Psoas muscle (tissue), 8 donors: ENCODE data around the gene SMAD2. TPM values are rescaled to one million over a fixed set of nuclear protein-coding genes. Genes with fewer than 3 reads are reported as not detected.

Source experiments
- ATAC-seq, 4 donors: fragments of 200-7000 bp; cut with Tn5 transposase; one replicate each; pipeline ENCODE4 v1.9.1; 2020; ENCODE audit warnings: moderate library complexity in 3 of 4, mild to moderate bottlenecking in 2 of 4
- DNase-seq, 2 donors: peaks; one replicate each; pipeline ENCODE4 v3.0.0-alpha.2; 2020
- H3K27ac ChIP-seq: fragments of 200-600 bp; one replicate; pipeline ENCODE4 v1.8.0; 2022
- H3K27me3 ChIP-seq, 3 donors: fragments of 200-600 bp in 1 of 3; one replicate each; pipeline versions ENCODE4 v1.6.1 to v1.8.0; 2013 to 2022; ENCODE audit warnings: low read length in 2 of 3, mild to moderate bottlenecking in 2 of 3, moderate library complexity in 1 of 3; ENCODE audit not compliant: insufficient read depth in 3 of 3
- H3K36me3 ChIP-seq, 2 donors: fragments of 200-600 bp in 1 of 2; one replicate each; pipeline versions ENCODE4 v1.6.1 to v1.8.0; 2013 to 2022; ENCODE audit warnings: low read depth in 1 of 2, mild to moderate bottlenecking in 1 of 2, moderate library complexity in 1 of 2; ENCODE audit not compliant: insufficient read depth in 1 of 2
- H3K4me1 ChIP-seq: fragments of 200-600 bp; one replicate; pipeline ENCODE4 v1.8.0; 2022
- H3K4me3 ChIP-seq: fragments of 200-600 bp; one replicate; pipeline ENCODE4 v1.8.0; 2022; ENCODE audit warnings: mild to moderate bottlenecking
- H3K9me3 ChIP-seq: fragments of 200-600 bp; one replicate; pipeline ENCODE4 v1.8.0; 2022
- WGBS, 3 donors: extraction: QIAGEN DNeasy Blood & Tissue Kit; methylation state at CpG; one replicate each; pipeline versions ENCODE4 v1.1.6 to v1.1.7; 2013; 5-methylcytosine and 5-hydroxymethylcytosine counted together
- intact Hi-C, 2 donors: fragments of 100-400 bp; cut with DNase I; formaldehyde crosslinking; loops; one replicate each; pipeline versions ENCODE4 v1.11.0 to v1.14.2; 2022
- polyA plus RNA-seq, 3 donors: library from polyadenylated mRNA; stranded (reverse); fragments of 200-250 nt; gene quantifications; one replicate each; pipeline ENCODE4 v1.2.3, GENCODE V29; 2013
- total RNA-seq, 4 donors: library from RNA; stranded (reverse); fragmentation: NEBNext Ultra II Directional in 2 of 4; extraction: Animal tissue kit (Norgen Biotek cat#: 25700) in 2 of 4; gene quantifications; one replicate each; pipeline versions ENCODE4 v1.2.1 to v1.2.4, GENCODE V29; 2021 to 2023
- TF ChIP-seq, protein P1 (sequence below): fragments of 200-600 bp; IDR thresholded peaks from one replicate; pipeline ENCODE4 v1.8.0; 2022; ENCODE audit warnings: antibody characterized with exemption
- donor health status: healthy with polysubstance abuse.
- donor health status: DM: no; HTN: no; CAD: no; lungs with moderate emphysema.
- donor health status: Bipolar disorder and iron deficiency.
- donor health status: healthy.
- donor health status: DM: yes; HTN: yes; CAD: no.
- donor health status: DM: no; HTN: no; CAD: no.
- donor health status: DM: no; HTN: no; CAD: no.
- donor health status: DM: yes; HTN: yes; CAD: no.

The SMAD2 gene
- total and polyA plus RNA-seq, 7 donors, result 28.3 to 76.4 (median 60.1) TPM

DNA sequence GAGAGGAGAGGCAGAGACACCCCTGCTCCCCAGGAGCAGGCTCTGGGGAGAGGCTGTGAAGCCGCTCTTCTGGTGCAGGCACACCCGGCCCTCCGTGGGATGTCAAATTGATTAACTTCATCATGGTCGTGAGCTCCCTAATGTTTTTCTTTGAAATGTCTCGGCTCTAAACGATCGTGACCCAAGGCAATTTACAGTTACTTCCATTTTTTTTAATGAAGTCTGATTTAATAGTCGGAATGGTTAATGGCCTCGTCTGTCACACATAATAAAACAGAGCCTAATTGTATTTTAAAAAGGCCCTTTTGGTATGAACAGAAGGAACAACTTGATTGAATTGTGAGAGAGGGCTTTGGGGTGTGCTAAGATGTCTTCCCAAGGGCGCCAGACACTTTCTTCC lies 130.2 kb downstream of the SMAD2 start:
- Histone ChIP-seq H3K4me1 (no peaks in the 10 kb centered on the region), H3K9me3 (no peaks in the 10 kb centered on the region), H3K27ac (no peak overlapping the region), H3K27me3 (peaks cover 0 to 2% (median 0%) of the 10 kb centered on the region in 3 donors), H3K36me3 (no peaks in the 10 kb centered on the region), H3K4me3 (no peak overlapping the region)
- 47 to 59% (median 48%) methylated on average over 10 of the region's 10 CpGs for WGBS, 3 donors
- TF ChIP-seq, protein P1, sequence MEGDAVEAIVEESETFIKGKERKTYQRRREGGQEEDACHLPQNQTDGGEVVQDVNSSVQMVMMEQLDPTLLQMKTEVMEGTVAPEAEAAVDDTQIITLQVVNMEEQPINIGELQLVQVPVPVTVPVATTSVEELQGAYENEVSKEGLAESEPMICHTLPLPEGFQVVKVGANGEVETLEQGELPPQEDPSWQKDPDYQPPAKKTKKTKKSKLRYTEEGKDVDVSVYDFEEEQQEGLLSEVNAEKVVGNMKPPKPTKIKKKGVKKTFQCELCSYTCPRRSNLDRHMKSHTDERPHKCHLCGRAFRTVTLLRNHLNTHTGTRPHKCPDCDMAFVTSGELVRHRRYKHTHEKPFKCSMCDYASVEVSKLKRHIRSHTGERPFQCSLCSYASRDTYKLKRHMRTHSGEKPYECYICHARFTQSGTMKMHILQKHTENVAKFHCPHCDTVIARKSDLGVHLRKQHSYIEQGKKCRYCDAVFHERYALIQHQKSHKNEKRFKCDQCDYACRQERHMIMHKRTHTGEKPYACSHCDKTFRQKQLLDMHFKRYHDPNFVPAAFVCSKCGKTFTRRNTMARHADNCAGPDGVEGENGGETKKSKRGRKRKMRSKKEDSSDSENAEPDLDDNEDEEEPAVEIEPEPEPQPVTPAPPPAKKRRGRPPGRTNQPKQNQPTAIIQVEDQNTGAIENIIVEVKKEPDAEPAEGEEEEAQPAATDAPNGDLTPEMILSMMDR, result no peak
- no peak for ATAC-seq
- no peak for DNase-seq
- intact Hi-C loops, result no loop called here

DNA sequence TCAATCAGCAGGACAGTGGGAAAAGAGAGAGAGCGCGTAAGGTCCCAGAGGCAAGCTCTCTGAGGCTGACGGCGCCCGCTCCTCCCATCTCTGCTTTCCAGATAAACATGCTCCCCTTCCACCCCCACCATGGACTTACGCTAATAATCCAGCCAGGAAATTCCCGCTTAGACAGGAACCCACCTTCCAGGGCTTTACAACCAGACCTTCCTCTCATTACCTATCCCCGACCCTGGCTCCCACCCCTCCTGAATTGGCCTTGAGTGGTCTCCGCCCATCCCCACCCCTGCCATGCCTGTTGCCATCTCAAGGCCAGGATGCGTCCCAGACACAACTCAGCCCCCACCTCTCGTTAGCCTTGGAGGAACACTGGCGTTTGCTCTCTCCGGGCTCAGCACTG lies 131.1 kb downstream of the SMAD2 start:
- 69 to 82% (median 79%) methylated on average over 13 of the region's 13 CpGs for WGBS, 3 donors
- Histone ChIP-seq H3K27me3 (peaks cover 0 to 2% (median 0%) of the 10 kb centered on the region in 3 donors), H3K36me3 (no peaks in the 10 kb centered on the region), H3K4me3 (no peak overlapping the region), H3K27ac (no peak overlapping the region), H3K4me1 (no peaks in the 10 kb centered on the region), H3K9me3 (no peaks in the 10 kb centered on the region)
- ATAC-seq, result no peak
- DNase-seq, result no peak
- intact Hi-C loops, result no loop called here
- TF ChIP-seq, protein P1, result no peak

DNA sequence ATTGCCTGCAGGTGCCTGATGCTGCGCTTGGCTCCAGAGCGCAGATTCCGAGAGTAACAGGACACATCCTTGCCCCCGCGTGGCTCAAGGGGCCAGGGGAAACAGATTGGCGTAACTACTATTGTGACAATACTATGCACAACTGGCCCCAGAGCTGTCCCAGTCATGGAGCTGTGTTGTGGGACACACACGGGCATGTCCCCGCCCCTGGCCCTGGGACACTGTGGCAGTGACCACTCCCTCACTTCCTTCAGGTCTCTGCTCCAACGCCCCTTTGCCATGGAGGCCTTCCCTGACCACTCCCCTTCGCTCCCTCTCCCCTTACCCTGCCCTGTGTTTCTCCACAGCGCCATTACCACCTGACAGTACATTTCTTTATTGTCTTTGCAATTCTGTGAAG lies 132.1 kb downstream of the SMAD2 start:
- 65 to 75% (median 69%) methylated on average over 10 to 11 of the region's 11 CpGs for WGBS, 3 donors
- Histone ChIP-seq H3K9me3 (no peaks in the 10 kb centered on the region), H3K4me3 (no peak overlapping the region), H3K4me1 (no peaks in the 10 kb centered on the region), H3K27ac (no peak overlapping the region), H3K27me3 (peaks cover 0 to 2% (median 0%) of the 10 kb centered on the region in 3 donors), H3K36me3 (no peaks in the 10 kb centered on the region)
- no peak for ATAC-seq
- TF ChIP-seq, protein P1, result no peak
- no peak for DNase-seq
- intact Hi-C loops, result no loop called here

DNA sequence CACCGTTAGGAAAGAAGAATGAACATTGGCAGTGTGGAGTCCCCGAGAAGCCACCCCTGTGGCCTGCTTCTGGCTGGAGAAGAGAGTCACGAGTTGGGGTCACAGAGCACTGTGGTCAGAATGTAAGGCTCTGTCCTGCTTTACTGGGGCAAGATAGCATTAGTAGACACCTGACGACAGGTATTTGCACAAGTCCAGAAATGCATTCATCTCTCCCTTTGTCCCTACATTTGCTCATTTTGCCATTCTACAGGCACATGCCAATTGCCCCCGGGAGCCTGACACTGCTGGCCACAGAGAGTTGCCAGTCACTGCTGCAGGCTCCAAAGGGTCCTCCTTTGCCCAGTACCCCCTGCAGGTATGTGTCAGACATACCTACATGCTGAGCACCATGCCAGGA lies 133.3 kb downstream of the SMAD2 start:
- intact Hi-C loops, result no loop called here
- ATAC-seq, result no peak
- TF ChIP-seq, protein P1, result no peak
- peaks cover 0 to 2% (median 0%) of the 10 kb centered on the region in 3 donors for H3K27me3 ChIP-seq
- H3K4me3 ChIP-seq, result no peak overlapping the region
- 88 to 92% (median 91%) methylated on average over 5 of the region's 5 CpGs for WGBS, 3 donors
- no peak overlapping the region for H3K27ac ChIP-seq
- no peaks in the 10 kb centered on the region for H3K36me3 ChIP-seq
- DNase-seq, result no peak
- no peaks in the 10 kb centered on the region for H3K4me1 ChIP-seq
- H3K9me3 ChIP-seq, result no peaks in the 10 kb centered on the region

DNA sequence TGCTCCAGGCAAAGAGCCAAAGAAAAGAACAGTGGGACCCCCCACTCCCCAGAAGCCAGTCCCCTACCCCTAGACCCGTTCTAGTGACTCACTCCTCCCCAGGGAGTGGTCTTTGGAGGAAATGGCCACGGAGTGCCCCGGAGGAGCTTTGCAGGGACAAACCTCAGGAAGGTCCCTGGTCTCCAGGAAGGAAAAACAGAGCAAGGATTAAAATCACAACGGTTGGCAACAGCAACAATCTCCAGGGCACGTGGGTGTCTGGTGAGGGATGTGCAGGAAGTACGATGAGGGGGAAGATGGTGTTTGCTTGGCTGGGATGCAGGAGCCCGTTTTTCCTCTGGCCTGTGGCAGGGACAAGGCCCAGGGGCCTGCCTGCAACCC lies 135.0 kb downstream of the SMAD2 start:
- H3K27ac ChIP-seq, result no peak overlapping the region
- peaks cover 0 to 2% (median 0%) of the 10 kb centered on the region in 3 donors for H3K27me3 ChIP-seq
- DNase-seq (no peak), ATAC-seq (no peak)
- TF ChIP-seq, protein P1, result no peak
- WGBS, 3 donors, result 26 to 34% (median 30%) methylated on average over 7 of the region's 7 CpGs
- no peaks in the 10 kb centered on the region for H3K4me1 ChIP-seq
- no peaks in the 10 kb centered on the region for H3K9me3 ChIP-seq
- H3K36me3 ChIP-seq, result no peaks in the 10 kb centered on the region
- no peak overlapping the region for H3K4me3 ChIP-seq
- intact Hi-C loops, result no loop called here
